Activated CD4-positive, alpha-beta T cell treated with anti-CD3 and anti-CD28 coated beads, Interleukin-2, amount 10 ng/mL, durations not matched to agents 7 days and 5 days (primary cell): ENCODE results near the gene DNAJC10. TPM values are rescaled to one million over a fixed set of nuclear protein-coding genes. Genes with fewer than 3 reads are reported as not detected.
A peak's percentile ranks its signal among the peaks of the same experiment; 100 is the strongest.
"Not testable (repeated sequence)": the region's sequence is repeated elsewhere in the genome, so short reads cannot be mapped to it uniquely, and the experiment has no call there.

Experiments used
- CTCF ChIA-PET: fragments of 350-600 bp; sonication (Branson Sonifier 250); formaldehyde crosslinking; loops from one replicate; lab custom pipeline; 2021; ENCODE audit warnings: antibody characterized with exemption; lab: Charles Lee
- POLR2A ChIA-PET: fragments of 350-600 bp; sonication (Branson Sonifier 250); formaldehyde crosslinking; loops from one replicate; lab custom pipeline; 2021; ENCODE audit warnings: antibody characterized with exemption; lab: Charles Lee
- DNase-seq: peaks from one replicate; pipeline ENCODE4 v3.0.0-alpha.2; 2020
- H3K27ac Mint-ChIP-seq: one replicate; pipeline ENCODE4 v1.8.0; 2021; ENCODE audit warnings: mild to moderate bottlenecking, moderate library complexity, mixed read lengths
- H3K27me3 Mint-ChIP-seq: one replicate; pipeline ENCODE4 v1.8.0; 2021; ENCODE audit warnings: mixed read lengths
- H3K36me3 Mint-ChIP-seq: one replicate; pipeline ENCODE4 v1.8.0; 2021; ENCODE audit warnings: low read depth, mixed read lengths
- H3K4me1 Mint-ChIP-seq: one replicate; pipeline ENCODE4 v1.8.0; 2021; ENCODE audit warnings: mixed read lengths
- H3K4me3 Mint-ChIP-seq: one replicate; pipeline ENCODE4 v1.8.0; 2021; ENCODE audit warnings: mild to moderate bottlenecking, moderate library complexity, mixed read lengths
- H3K9me3 Mint-ChIP-seq: one replicate; pipeline ENCODE4 v1.8.0; 2021; ENCODE audit warnings: mixed read lengths
- total RNA-seq, 2 experiments: library from RNA; stranded (reverse); gene quantifications; one replicate each; pipeline ENCODE4 v1.2.3, GENCODE V29; 2021

The DNAJC10 gene
- total RNA-seq, 2 experiments from 2014 or later: 48.6 to 52.5 TPM

GRCh38 chr2:182732736-182733135 is 16.7 kb downstream of the DNAJC10 start:
- Mint-ChIP-seq H3K4me1 (peaks cover 5% of the 10 kb centered on the region), H3K27me3 (no peaks in the 10 kb centered on the region), H3K36me3 (peaks cover 29% of the 10 kb centered on the region), H3K4me3 (no peak overlapping the region), H3K27ac (no peak overlapping the region), H3K9me3 (no peaks in the 10 kb centered on the region)
- no peak for DNase-seq
- ChIA-PET POLR2A (no interaction called here), CTCF (interaction anchor here (1.6 kb wide), 1 partner anchor 9 kb away, joined by 4 read pairs; no protein-coding TSS in a partner anchor)

GRCh38 chr2:182733572-182733971 is 17.5 kb downstream of the DNAJC10 start:
- H3K36me3 Mint-ChIP-seq: peaks cover 34% of the 10 kb centered on the region
- no peak overlapping the region for H3K27ac Mint-ChIP-seq
- ChIA-PET POLR2A (no interaction called here), CTCF (interaction anchor here (1.6 kb wide), 1 partner anchor 10 kb away, joined by 4 read pairs; no protein-coding TSS in a partner anchor)
- H3K4me3 Mint-ChIP-seq: no peak overlapping the region
- H3K27me3 Mint-ChIP-seq: no peaks in the 10 kb centered on the region
- H3K4me1 Mint-ChIP-seq: peaks cover 5% of the 10 kb centered on the region
- H3K9me3 Mint-ChIP-seq: no peaks in the 10 kb centered on the region
- no peak for DNase-seq

GRCh38 chr2:182736856-182737255 is 20.8 kb downstream of the DNAJC10 start:
- H3K9me3 Mint-ChIP-seq, DNase-seq, H3K27me3 Mint-ChIP-seq, POLR2A ChIA-PET, H3K27ac Mint-ChIP-seq, H3K4me3 Mint-ChIP-seq: not testable (repeated sequence)
- Mint-ChIP-seq H3K4me1 (peaks cover 13% of the 10 kb centered on the region), H3K36me3 (peaks cover 22% of the 10 kb centered on the region)
- CTCF ChIA-PET: interaction anchor here (0.6 kb wide), 1 partner anchor 918 kb away, joined by 3 read pairs; no protein-coding TSS in a partner anchor

DNA sequence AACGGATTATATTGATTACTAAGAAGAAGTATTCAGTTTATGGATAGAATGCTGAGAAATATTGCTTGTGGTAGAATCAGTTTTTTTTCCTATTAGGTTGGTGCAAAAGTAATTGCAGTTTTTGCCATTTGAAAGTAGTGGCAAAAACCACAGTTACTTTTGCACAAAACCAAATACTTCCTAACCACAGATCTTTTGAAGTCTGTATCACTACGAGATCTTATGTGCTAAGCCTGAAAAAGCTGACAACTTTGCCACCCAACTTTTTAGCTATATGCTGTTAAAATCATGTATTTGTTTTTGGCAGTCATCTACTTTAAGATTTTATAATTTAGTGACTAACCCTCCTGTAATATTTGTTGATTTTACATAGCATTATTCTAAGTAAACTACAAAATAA is 24.6 kb downstream of the DNAJC10 start:
- H3K4me1 Mint-ChIP-seq: peaks cover 8% of the 10 kb centered on the region
- ChIA-PET CTCF (interaction anchor here (0.6 kb wide), 1 partner anchor 21 kb away, joined by 4 read pairs; no protein-coding TSS in a partner anchor), POLR2A (no interaction called here)
- DNase-seq: no peak
- peaks cover 41% of the 10 kb centered on the region for H3K36me3 Mint-ChIP-seq
- no peak overlapping the region for H3K27ac Mint-ChIP-seq
- H3K9me3 Mint-ChIP-seq: peaks cover under 1% of the 10 kb centered on the region
- no peaks in the 10 kb centered on the region for H3K27me3 Mint-ChIP-seq
- no peak overlapping the region for H3K4me3 Mint-ChIP-seq

- peaks cover 49% of the 10 kb centered on the region for H3K36me3 Mint-ChIP-seq
- H3K4me1 Mint-ChIP-seq: peaks cover 8% of the 10 kb centered on the region
- POLR2A ChIA-PET: no interaction called here
- H3K4me3 Mint-ChIP-seq: no peak overlapping the region
- DNase-seq: no peak
- H3K27me3 Mint-ChIP-seq: no peaks in the 10 kb centered on the region
- CTCF ChIA-PET: interaction anchor here (0.6 to 1.2 kb wide), 2 partner anchors 12 to 22 kb away, joined by 4 to 5 read pairs; no protein-coding TSS in a partner anchor
- H3K27ac Mint-ChIP-seq: no peak overlapping the region
- peaks cover 2% of the 10 kb centered on the region for H3K9me3 Mint-ChIP-seq
Measured at GRCh38 chr2:182741620-182742019, 25.6 kb downstream of the DNAJC10 start.

GRCh38 chr2:182744490-182744889 is 28.4 kb downstream of the DNAJC10 start:
- peaks cover 2% of the 10 kb centered on the region for H3K9me3 Mint-ChIP-seq
- ChIA-PET POLR2A (no interaction called here), CTCF (no interaction called here)
- H3K4me3 Mint-ChIP-seq: no peak overlapping the region
- no peak overlapping the region for H3K27ac Mint-ChIP-seq
- no peak for DNase-seq
- H3K36me3 Mint-ChIP-seq: peaks cover 44% of the 10 kb centered on the region
- no peaks in the 10 kb centered on the region for H3K27me3 Mint-ChIP-seq
- H3K4me1 Mint-ChIP-seq: peaks cover 8% of the 10 kb centered on the region

GRCh38 chr2:182745061-182745460 is 29.0 kb downstream of the DNAJC10 start:
- Mint-ChIP-seq H3K4me1 (peaks cover 8% of the 10 kb centered on the region), H3K27ac (no peak overlapping the region), H3K4me3 (no peak overlapping the region), H3K27me3 (no peaks in the 10 kb centered on the region), H3K9me3 (peaks cover 2% of the 10 kb centered on the region), H3K36me3 (peaks cover 48% of the 10 kb centered on the region)
- POLR2A ChIA-PET: no interaction called here
- CTCF ChIA-PET: no interaction called here
- DNase-seq: no peak

DNA sequence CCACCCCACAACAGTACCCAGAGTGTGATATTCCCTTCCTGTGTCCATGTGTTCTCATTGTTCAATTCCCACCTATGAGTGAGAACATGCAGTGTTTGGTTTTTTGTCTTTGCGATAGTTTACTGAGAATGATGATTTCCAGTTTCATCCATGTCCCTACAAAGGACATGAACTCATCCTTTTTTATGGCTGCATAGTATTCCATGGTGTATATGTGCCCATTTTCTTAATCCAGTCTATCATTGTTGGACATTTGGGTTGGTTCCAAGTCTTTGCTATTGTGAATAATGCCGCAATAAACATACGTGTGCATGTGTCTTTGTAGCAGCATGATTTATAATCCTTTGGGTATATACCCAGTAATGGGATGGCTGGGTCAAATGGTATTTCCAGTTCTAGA is 29.8 kb downstream of the DNAJC10 start:
- DNase-seq: not testable (repeated sequence)
- peaks cover 52% of the 10 kb centered on the region for H3K36me3 Mint-ChIP-seq

GRCh38 chr2:182754231-182754630 is 38.2 kb downstream of the DNAJC10 start:
- Mint-ChIP-seq H3K9me3 (no peaks in the 10 kb centered on the region), H3K36me3 (peaks cover 36% of the 10 kb centered on the region), H3K27ac (no peak overlapping the region), H3K4me3 (no peak overlapping the region), H3K27me3 (no peaks in the 10 kb centered on the region), H3K4me1 (no peaks in the 10 kb centered on the region)
- ChIA-PET CTCF (interaction anchor here (0.9 to 1.0 kb wide), 2 partner anchors 11 to 12 kb away, joined by 5 read pairs; no protein-coding TSS in a partner anchor), POLR2A (no interaction called here)
- DNase-seq: no peak

More for the DNA sequence above, 29.8 kb downstream of the DNAJC10 start:
- POLR2A ChIA-PET, H3K27ac Mint-ChIP-seq, CTCF ChIA-PET, H3K27me3 Mint-ChIP-seq, H3K9me3 Mint-ChIP-seq, H3K4me1 Mint-ChIP-seq, H3K4me3 Mint-ChIP-seq: not testable (repeated sequence)

DNA sequence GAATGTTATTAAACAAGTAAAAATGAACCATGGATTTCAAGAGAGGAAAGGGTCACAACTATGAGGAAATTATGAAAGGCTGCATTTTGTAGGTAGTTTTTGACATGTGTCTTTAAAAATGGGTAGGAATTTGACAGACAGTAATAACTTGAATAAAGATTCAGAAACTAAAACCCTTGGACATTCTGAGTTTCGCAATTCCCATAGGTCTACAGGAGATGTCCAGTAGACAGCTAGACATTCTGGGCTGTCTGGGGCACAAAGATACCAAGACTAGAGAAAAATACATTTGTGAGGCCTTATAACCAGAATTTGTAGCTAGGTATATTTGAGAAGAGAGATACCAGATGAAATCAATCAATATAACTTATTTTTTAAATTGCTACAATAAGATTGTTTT is 42.3 kb downstream of the DNAJC10 start:
- no peaks in the 10 kb centered on the region for H3K9me3 Mint-ChIP-seq
- peaks cover 26% of the 10 kb centered on the region for H3K36me3 Mint-ChIP-seq
- peaks cover 4% of the 10 kb centered on the region for H3K4me1 Mint-ChIP-seq
- DNase-seq: no peak
- ChIA-PET CTCF (interaction anchor here (1.2 kb wide), 1 partner anchor 9 kb away, joined by 3 read pairs; no protein-coding TSS in a partner anchor), POLR2A (interaction anchor here (0.6 kb wide), 1 partner anchor 1000 kb away, joined by 3 read pairs; no protein-coding TSS in a partner anchor)
- no peak overlapping the region for H3K4me3 Mint-ChIP-seq
- H3K27ac Mint-ChIP-seq: no peak overlapping the region
- H3K27me3 Mint-ChIP-seq: no peaks in the 10 kb centered on the region

DNA sequence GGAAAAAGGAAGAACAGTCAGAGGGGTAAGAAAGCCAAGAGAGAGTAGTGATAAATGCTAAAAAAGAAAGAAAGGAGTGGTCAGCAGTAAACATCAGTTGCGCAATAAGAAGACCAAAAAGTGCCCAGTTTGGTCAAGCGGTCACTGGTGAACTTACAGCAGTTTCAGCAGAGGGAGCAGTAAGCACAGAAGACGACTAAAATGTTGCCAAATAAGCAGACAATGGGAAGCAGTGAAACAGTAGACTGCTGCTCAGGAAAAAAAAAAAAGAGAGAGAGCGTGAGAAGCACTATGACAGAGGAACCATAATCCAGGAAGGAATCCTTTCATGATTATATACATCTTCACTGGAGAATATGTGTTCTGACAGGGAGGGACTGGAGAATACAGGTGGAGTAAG is 45.8 kb downstream of the DNAJC10 start:
- H3K27me3 Mint-ChIP-seq: no peaks in the 10 kb centered on the region
- ChIA-PET POLR2A (no interaction called here), CTCF (no interaction called here)
- no peak overlapping the region for H3K27ac Mint-ChIP-seq
- no peak overlapping the region for H3K4me3 Mint-ChIP-seq
- no peaks in the 10 kb centered on the region for H3K9me3 Mint-ChIP-seq
- DNase-seq: no peak
- peaks cover 4% of the 10 kb centered on the region for H3K4me1 Mint-ChIP-seq
- peaks cover 20% of the 10 kb centered on the region for H3K36me3 Mint-ChIP-seq

DNA sequence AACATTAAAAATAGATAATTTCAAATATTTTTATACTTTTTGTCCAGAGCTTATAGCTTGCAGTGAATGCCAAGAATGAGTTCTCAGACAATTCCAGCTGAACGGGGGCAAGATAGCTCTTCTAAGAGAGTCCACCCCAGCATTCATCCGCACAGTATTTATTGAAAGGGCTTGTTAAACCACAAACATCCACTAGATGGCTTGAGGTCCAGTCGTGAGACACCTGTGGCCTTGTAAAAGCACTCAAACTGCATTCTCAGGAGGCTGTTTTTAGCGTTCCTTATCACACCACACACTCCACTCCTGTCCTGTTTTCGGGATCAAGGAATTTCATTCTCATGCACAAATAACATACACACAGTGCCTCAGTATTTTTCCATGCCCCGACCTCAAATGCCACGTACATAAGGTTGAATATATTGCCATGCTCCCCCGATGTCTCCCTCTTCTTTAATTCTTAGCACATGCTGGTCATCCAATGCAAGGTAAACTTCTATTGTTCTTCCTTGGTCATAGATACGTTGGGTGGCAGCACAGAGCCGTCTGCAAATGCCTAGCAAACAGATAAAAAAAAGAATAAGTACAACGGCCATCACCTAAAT is 47.4 kb downstream of the DNAJC10 start:
- H3K36me3 Mint-ChIP-seq: peaks cover 21% of the 10 kb centered on the region
- H3K27me3 Mint-ChIP-seq: no peaks in the 10 kb centered on the region
- ChIA-PET POLR2A (no interaction called here), CTCF (interaction anchor here (0.7 kb wide), 1 partner anchor 217 kb away, joined by 4 read pairs; no protein-coding TSS in a partner anchor)
- H3K4me1 Mint-ChIP-seq: peaks cover 4% of the 10 kb centered on the region
- peaks cover 3% of the 10 kb centered on the region for H3K9me3 Mint-ChIP-seq
- H3K27ac Mint-ChIP-seq: no peak overlapping the region
- H3K4me3 Mint-ChIP-seq: no peak overlapping the region
- peak; percentile 18 for DNase-seq

- H3K27ac Mint-ChIP-seq: no peak overlapping the region
- no peaks in the 10 kb centered on the region for H3K27me3 Mint-ChIP-seq
- H3K4me1 Mint-ChIP-seq: peaks cover 4% of the 10 kb centered on the region
- ChIA-PET POLR2A (no interaction called here), CTCF (no interaction called here)
- H3K36me3 Mint-ChIP-seq: peaks cover 43% of the 10 kb centered on the region
- peaks cover 7% of the 10 kb centered on the region for H3K9me3 Mint-ChIP-seq
- H3K4me3 Mint-ChIP-seq: no peak overlapping the region
- DNase-seq: no peak
Measured at GRCh38 chr2:182766626-182767025, 50.6 kb downstream of the DNAJC10 start.
